HepG2 (cell line): Measurements from ENCODE around the gene VASN. TPM values are rescaled to one million over a fixed set of nuclear protein-coding genes. Genes with fewer than 3 reads are reported as not detected.

Source experiments
- BORCS8-MEF2B ChIP-seq: sonication (generic); formaldehyde crosslinking; IDR thresholded peaks from 2 replicates; pipeline ENCODE4 v1.8.0; 2022; ENCODE audit warnings: mild to moderate bottlenecking, missing genetic modification reagents
- FOXC1 ChIP-seq: sonication (generic); formaldehyde crosslinking; IDR thresholded peaks from 2 replicates; pipeline ENCODE4 v1.8.0; 2022; ENCODE audit warnings: mild to moderate bottlenecking, missing genetic modification reagents, borderline replicate concordance
- HOXD1 ChIP-seq: sonication (generic); formaldehyde crosslinking; IDR thresholded peaks from 2 replicates; pipeline ENCODE4 v1.5.0; 2020; ENCODE audit warnings: missing genetic modification reagents
- MAF1 ChIP-seq: sonication (generic); formaldehyde crosslinking; IDR thresholded peaks from 2 replicates; pipeline ENCODE4 v1.5.0; 2020; ENCODE audit warnings: missing genetic modification reagents, borderline replicate concordance
- NFAT5 ChIP-seq: sonication (generic); formaldehyde crosslinking; IDR thresholded peaks from 2 replicates; pipeline ENCODE4 v1.4.0; 2020; ENCODE audit warnings: missing genetic modification reagents
- NKX3-1 ChIP-seq: sonication (generic); formaldehyde crosslinking; IDR thresholded peaks from 2 replicates; pipeline ENCODE4 v1.5.0; 2020; ENCODE audit warnings: missing genetic modification reagents
- RARG ChIP-seq: sonication (generic); formaldehyde crosslinking; IDR thresholded peaks from 2 replicates; pipeline ENCODE4 v1.4.0; 2020; ENCODE audit warnings: low read depth, mild to moderate bottlenecking, missing genetic modification reagents
- RELA ChIP-seq: sonication (generic); formaldehyde crosslinking; IDR thresholded peaks from 2 replicates; pipeline ENCODE4 v1.4.0; 2020; ENCODE audit warnings: missing genetic modification reagents
- SPEN ChIP-seq: sonication (generic); formaldehyde crosslinking; IDR thresholded peaks from 2 replicates; pipeline ENCODE4 v1.5.1; 2020; ENCODE audit warnings: low read depth, mild to moderate bottlenecking, missing genetic modification reagents
- ZFYVE20 ChIP-seq: sonication (generic); formaldehyde crosslinking; IDR thresholded peaks from 2 replicates; pipeline ENCODE4 v1.8.0; 2023; ENCODE audit warnings: low read depth, mild to moderate bottlenecking, moderate library complexity, missing genetic modification reagents, borderline replicate concordance
- ZNF292 ChIP-seq: sonication (generic); formaldehyde crosslinking; IDR thresholded peaks from 2 replicates; pipeline ENCODE4 v1.8.1; 2022; ENCODE audit warnings: mild to moderate bottlenecking, low read depth, missing genetic modification reagents, borderline replicate concordance
- ZNF383 ChIP-seq: sonication (generic); formaldehyde crosslinking; IDR thresholded peaks from 2 replicates; pipeline ENCODE4 v1.4.0; 2020; ENCODE audit warnings: missing genetic modification reagents, mild to moderate bottlenecking, borderline replicate concordance
- ZNF501 ChIP-seq: sonication (generic); formaldehyde crosslinking; IDR thresholded peaks from 2 replicates; pipeline ENCODE4 v1.5.1; 2020; ENCODE audit warnings: mild to moderate bottlenecking, moderate library complexity, missing genetic modification reagents
- ZNF512B ChIP-seq: sonication (generic); formaldehyde crosslinking; IDR thresholded peaks from 2 replicates; pipeline ENCODE4 v1.5.1; 2020; ENCODE audit warnings: missing genetic modification reagents, mild to moderate bottlenecking, borderline replicate concordance
- ZNF724P ChIP-seq: sonication (generic); formaldehyde crosslinking; IDR thresholded peaks from 2 replicates; pipeline ENCODE4 v1.8.0; 2022; ENCODE audit warnings: missing genetic modification reagents, borderline replicate concordance
- ZNF770 ChIP-seq: sonication (generic); formaldehyde crosslinking; IDR thresholded peaks from 2 replicates; pipeline ENCODE4 v1.5.0; 2020; ENCODE audit warnings: mild to moderate bottlenecking, missing genetic modification reagents
- ZNF772 ChIP-seq: sonication (generic); formaldehyde crosslinking; IDR thresholded peaks from 2 replicates; pipeline ENCODE4 v1.5.0; 2020; ENCODE audit warnings: mild to moderate bottlenecking, missing genetic modification reagents
- polyA plus RNA-seq, 8 experiments: library from polyadenylated mRNA; depleted of rRNA in 3 of 8; stranded (reverse) in 7 of 8; unstranded in 1 of 8; fragments of >200 nt; fragmentation: Illumina TruSeq in 4 of 8; extraction: Trizol in 4 of 8; gene quantifications; 2 replicates each; pipeline versions ENCODE4 v1.2.1 to v1.2.3, GENCODE V29; 2011 to 2016; ENCODE audit warnings: low read depth in 4 of 8, missing spikeins in 1 of 8, mixed read lengths in 1 of 8; ENCODE audit not compliant: insufficient read depth in 1 of 8
- total RNA-seq, 5 experiments: library from RNA; depleted of rRNA; stranded (reverse); fragments of >200 nt; fragmentation: Illumina TruSeq; extraction: Trizol; gene quantifications; 2 replicates each; pipeline ENCODE4 v1.2.3, GENCODE V29; 2016; ENCODE audit warnings: low read depth in 1 of 5

Gene VASN
- total and polyA plus RNA-seq, 2 of the 13 experiments (the other 11 are each of a cell fraction or from before 2014, with no cell fraction given), result 8.4 to 18.2 TPM

GRCh38 chr16:4345836-4346781 lies 25.5 kb upstream of the VASN start (continued):
- TF ChIP-seq ZNF724P (CRISPR knock-in tag) (no peak), ZNF501 (CRISPR knock-in tag) (no peak), MAF1 (CRISPR knock-in tag) (no peak), FOXC1 (no peak), NFAT5 (CRISPR knock-in tag) (no peak), HOXD1 (peak; percentile 82; the same call in 1 of the 2 replicates), BORCS8-MEF2B (CRISPR knock-in tag) (no peak; the same call in 1 of the 2 replicates), SPEN (CRISPR knock-in tag) (no peak), ZNF383 (no peak), NKX3-1 (0 out of 2 replicates have a peak, but pooled peaks have one; percentile 31), ZNF772 (CRISPR knock-in tag) (no peak), RELA (CRISPR knock-in tag) (no peak), ZFYVE20 (CRISPR knock-in tag) (no peak), ZNF512B (CRISPR knock-in tag) (no peak), ZNF292 (CRISPR knock-in tag) (peak; percentile 71; the same call in 1 of the 2 replicates), RARG (CRISPR knock-in tag) (no peak), ZNF770 (CRISPR knock-in tag) (no peak)
